ENCODE data around the gene ITIH3. TPM values are rescaled to one million over a fixed set of nuclear protein-coding genes. Genes with fewer than 3 reads are reported as not detected.

ITIH3 gene, protein sequence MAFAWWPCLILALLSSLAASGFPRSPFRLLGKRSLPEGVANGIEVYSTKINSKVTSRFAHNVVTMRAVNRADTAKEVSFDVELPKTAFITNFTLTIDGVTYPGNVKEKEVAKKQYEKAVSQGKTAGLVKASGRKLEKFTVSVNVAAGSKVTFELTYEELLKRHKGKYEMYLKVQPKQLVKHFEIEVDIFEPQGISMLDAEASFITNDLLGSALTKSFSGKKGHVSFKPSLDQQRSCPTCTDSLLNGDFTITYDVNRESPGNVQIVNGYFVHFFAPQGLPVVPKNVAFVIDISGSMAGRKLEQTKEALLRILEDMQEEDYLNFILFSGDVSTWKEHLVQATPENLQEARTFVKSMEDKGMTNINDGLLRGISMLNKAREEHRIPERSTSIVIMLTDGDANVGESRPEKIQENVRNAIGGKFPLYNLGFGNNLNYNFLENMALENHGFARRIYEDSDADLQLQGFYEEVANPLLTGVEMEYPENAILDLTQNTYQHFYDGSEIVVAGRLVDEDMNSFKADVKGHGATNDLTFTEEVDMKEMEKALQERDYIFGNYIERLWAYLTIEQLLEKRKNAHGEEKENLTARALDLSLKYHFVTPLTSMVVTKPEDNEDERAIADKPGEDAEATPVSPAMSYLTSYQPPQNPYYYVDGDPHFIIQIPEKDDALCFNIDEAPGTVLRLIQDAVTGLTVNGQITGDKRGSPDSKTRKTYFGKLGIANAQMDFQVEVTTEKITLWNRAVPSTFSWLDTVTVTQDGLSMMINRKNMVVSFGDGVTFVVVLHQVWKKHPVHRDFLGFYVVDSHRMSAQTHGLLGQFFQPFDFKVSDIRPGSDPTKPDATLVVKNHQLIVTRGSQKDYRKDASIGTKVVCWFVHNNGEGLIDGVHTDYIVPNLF
- 0.59 and 0.78 TPM in 2 replicates for total RNA-seq
- long read RNA-seq, partial matches to known transcripts, result 1 of 2 reads
- long read RNA-seq, other reads (novel, unspliced or antisense), result 1 of 2 reads

GRCh38 chr3:52794612-52795099 lies at the start of gene ITIH3:
Gene ITIH3, plus strand, starts transcription at chr3:52794796. Its CDS starts 8 bp downstream, at chr3:52794804.
- no peak within 1 kb of the TSS for H3K4me3 Mint-ChIP-seq (ENCODE audit: unreplicated experiment)
- no peaks in the 10 kb centered on the region for H3K27me3 Mint-ChIP-seq (ENCODE audit: unreplicated experiment)
- H3K36me3 Mint-ChIP-seq (ENCODE audit: unreplicated experiment), result no peaks in the 10 kb centered on the region
- peaks cover 12% of the 10 kb centered on the region for H3K4me1 Mint-ChIP-seq (ENCODE audit: unreplicated experiment)
- DNase-seq (ENCODE audit: extremely low spot score, unreplicated experiment), result no peak
- TF ChIP-seq, protein P1, sequence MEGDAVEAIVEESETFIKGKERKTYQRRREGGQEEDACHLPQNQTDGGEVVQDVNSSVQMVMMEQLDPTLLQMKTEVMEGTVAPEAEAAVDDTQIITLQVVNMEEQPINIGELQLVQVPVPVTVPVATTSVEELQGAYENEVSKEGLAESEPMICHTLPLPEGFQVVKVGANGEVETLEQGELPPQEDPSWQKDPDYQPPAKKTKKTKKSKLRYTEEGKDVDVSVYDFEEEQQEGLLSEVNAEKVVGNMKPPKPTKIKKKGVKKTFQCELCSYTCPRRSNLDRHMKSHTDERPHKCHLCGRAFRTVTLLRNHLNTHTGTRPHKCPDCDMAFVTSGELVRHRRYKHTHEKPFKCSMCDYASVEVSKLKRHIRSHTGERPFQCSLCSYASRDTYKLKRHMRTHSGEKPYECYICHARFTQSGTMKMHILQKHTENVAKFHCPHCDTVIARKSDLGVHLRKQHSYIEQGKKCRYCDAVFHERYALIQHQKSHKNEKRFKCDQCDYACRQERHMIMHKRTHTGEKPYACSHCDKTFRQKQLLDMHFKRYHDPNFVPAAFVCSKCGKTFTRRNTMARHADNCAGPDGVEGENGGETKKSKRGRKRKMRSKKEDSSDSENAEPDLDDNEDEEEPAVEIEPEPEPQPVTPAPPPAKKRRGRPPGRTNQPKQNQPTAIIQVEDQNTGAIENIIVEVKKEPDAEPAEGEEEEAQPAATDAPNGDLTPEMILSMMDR (IDR thresholded peaks at IDR 0.05), result no peak
- H3K27ac Mint-ChIP-seq (ENCODE audit: unreplicated experiment), result no peak within 1 kb of the TSS
- no peaks in the 10 kb centered on the region for H3K9me3 Mint-ChIP-seq (ENCODE audit: unreplicated experiment)

DNA sequence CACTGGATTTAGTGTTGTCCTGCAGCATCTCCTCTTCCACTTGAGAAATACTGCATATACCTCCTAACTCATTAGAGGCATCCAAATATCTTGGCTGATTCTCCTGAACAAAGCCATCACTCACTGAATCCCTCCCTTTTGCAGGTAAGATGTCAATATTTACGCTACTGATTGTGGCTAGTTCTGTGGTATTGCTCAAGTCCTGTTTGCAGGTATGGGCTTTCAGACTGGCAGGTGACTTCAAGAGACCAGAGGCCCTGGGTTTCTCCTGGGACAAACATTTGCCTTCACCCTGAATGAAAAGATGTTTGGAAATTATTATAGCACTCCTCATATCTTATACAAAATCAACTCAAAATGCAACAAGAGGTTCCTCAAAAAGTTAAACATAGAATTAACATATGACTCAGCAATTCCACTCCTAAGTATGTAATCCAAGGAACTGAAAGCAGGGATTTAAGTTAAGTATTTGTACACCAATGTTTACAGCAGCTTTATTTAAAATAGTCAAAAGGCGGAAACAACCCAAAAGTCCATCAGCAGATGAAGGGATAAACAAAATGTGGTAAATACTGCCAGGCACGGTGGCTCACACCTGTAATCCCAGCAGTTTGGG lies 42.4 kb upstream of the ITIH3 start:
- no peaks in the 10 kb centered on the region for H3K27me3 Mint-ChIP-seq (ENCODE audit: unreplicated experiment)
- TF ChIP-seq, protein P1 (IDR thresholded peaks at IDR 0.05), result no peak
- peak overlapping the region; percentile 7 for H3K27ac Mint-ChIP-seq (ENCODE audit: unreplicated experiment)
- H3K9me3 Mint-ChIP-seq (ENCODE audit: unreplicated experiment), result peaks cover 7% of the 10 kb centered on the region
- H3K4me1 Mint-ChIP-seq (ENCODE audit: unreplicated experiment), result no peaks in the 10 kb centered on the region
- no peak for DNase-seq (ENCODE audit: extremely low spot score, unreplicated experiment)
- H3K4me3 Mint-ChIP-seq (ENCODE audit: unreplicated experiment), result no peak overlapping the region
- H3K36me3 Mint-ChIP-seq (ENCODE audit: unreplicated experiment), result peaks cover 49% of the 10 kb centered on the region

GRCh38 chr3:52754373-52754772 lies 40.2 kb upstream of the ITIH3 start:
- TF ChIP-seq, protein P1 (IDR thresholded peaks at IDR 0.05), result no peak
- Mint-ChIP-seq H3K9me3 (ENCODE audit: unreplicated experiment) (peaks cover 7% of the 10 kb centered on the region), H3K4me3 (ENCODE audit: unreplicated experiment) (no peak overlapping the region), H3K36me3 (ENCODE audit: unreplicated experiment) (peaks cover 55% of the 10 kb centered on the region), H3K27ac (ENCODE audit: unreplicated experiment) (no peak overlapping the region), H3K27me3 (ENCODE audit: unreplicated experiment) (no peaks in the 10 kb centered on the region), H3K4me1 (ENCODE audit: unreplicated experiment) (no peaks in the 10 kb centered on the region)
- DNase-seq (ENCODE audit: extremely low spot score, unreplicated experiment), result no peak

GRCh38 chr3:52756141-52756540 lies 38.5 kb upstream of the ITIH3 start:
- H3K4me1 Mint-ChIP-seq (ENCODE audit: unreplicated experiment), result no peaks in the 10 kb centered on the region
- no peak for DNase-seq (ENCODE audit: extremely low spot score, unreplicated experiment)
- H3K4me3 Mint-ChIP-seq (ENCODE audit: unreplicated experiment), result no peak overlapping the region
- TF ChIP-seq, protein P1 (IDR thresholded peaks at IDR 0.05), result no peak
- no peak overlapping the region for H3K27ac Mint-ChIP-seq (ENCODE audit: unreplicated experiment)
- H3K36me3 Mint-ChIP-seq (ENCODE audit: unreplicated experiment), result peaks cover 59% of the 10 kb centered on the region
- H3K27me3 Mint-ChIP-seq (ENCODE audit: unreplicated experiment), result no peaks in the 10 kb centered on the region
- peaks cover 7% of the 10 kb centered on the region for H3K9me3 Mint-ChIP-seq (ENCODE audit: unreplicated experiment)

All from osteocyte (in vitro differentiated cells).